ENCODE measurements around the gene PLXND1.

Gene PLXND1

GRCh38 chr3:129621626-129622225 is 15.2 kb upstream of the PLXND1 start:
- no peak for TF ChIP-seq GATA2 (IDR thresholded peaks at IDR 0.05; ENCODE audit: low read depth, low read length)
- no peak for TF ChIP-seq GATA3 (IDR thresholded peaks at IDR 0.05; ENCODE audit: low read depth, low read length)

- TF ChIP-seq GATA2 (IDR thresholded peaks at IDR 0.05; ENCODE audit: low read depth, low read length): no peak
Observed at GRCh38 chr3:129620828-129621559, 14.5 kb upstream of the PLXND1 start.

- TF ChIP-seq GATA2 (IDR thresholded peaks at IDR 0.05; ENCODE audit: low read depth, low read length) (no peak), GATA3 (IDR thresholded peaks at IDR 0.05; ENCODE audit: low read depth, low read length) (no peak)
Observed at GRCh38 chr3:129619726-129620162, 13.3 kb upstream of the PLXND1 start.

GRCh38 chr3:129618901-129619671 is 12.6 kb upstream of the PLXND1 start:
- TF ChIP-seq GATA3 (IDR thresholded peaks at IDR 0.05; ENCODE audit: low read depth, low read length) (no peak), GATA2 (IDR thresholded peaks at IDR 0.05; ENCODE audit: low read depth, low read length) (no peak)

GRCh38 chr3:129618186-129618820 is 11.8 kb upstream of the PLXND1 start:
- TF ChIP-seq GATA3 (IDR thresholded peaks at IDR 0.05; ENCODE audit: low read depth, low read length) (no peak), GATA2 (IDR thresholded peaks at IDR 0.05; ENCODE audit: low read depth, low read length) (no peak)

- TF ChIP-seq GATA2 (IDR thresholded peaks at IDR 0.05; ENCODE audit: low read depth, low read length): no peak
- TF ChIP-seq GATA3 (IDR thresholded peaks at IDR 0.05; ENCODE audit: low read depth, low read length): no peak
Observed at GRCh38 chr3:129617381-129618185, 11.1 kb upstream of the PLXND1 start.

- TF ChIP-seq GATA3 (IDR thresholded peaks at IDR 0.05; ENCODE audit: low read depth, low read length): no peak
- no peak for TF ChIP-seq GATA2 (IDR thresholded peaks at IDR 0.05; ENCODE audit: low read depth, low read length)
Observed at GRCh38 chr3:129616713-129617112, 10.2 kb upstream of the PLXND1 start.

GRCh38 chr3:129616291-129616690 is 9.8 kb upstream of the PLXND1 start:
- TF ChIP-seq GATA2 (IDR thresholded peaks at IDR 0.05; ENCODE audit: low read depth, low read length): no peak
- no peak for TF ChIP-seq GATA3 (IDR thresholded peaks at IDR 0.05; ENCODE audit: low read depth, low read length)

GRCh38 chr3:129615751-129616281 is 9.3 kb upstream of the PLXND1 start:
- no peak for TF ChIP-seq GATA3 (IDR thresholded peaks at IDR 0.05; ENCODE audit: low read depth, low read length)
- no peak for TF ChIP-seq GATA2 (IDR thresholded peaks at IDR 0.05; ENCODE audit: low read depth, low read length)

- TF ChIP-seq GATA2 (IDR thresholded peaks at IDR 0.05; ENCODE audit: low read depth, low read length) (no peak), GATA3 (IDR thresholded peaks at IDR 0.05; ENCODE audit: low read depth, low read length) (no peak)
Observed at GRCh38 chr3:129614927-129615363, 8.5 kb upstream of the PLXND1 start.

- TF ChIP-seq GATA3 (IDR thresholded peaks at IDR 0.05; ENCODE audit: low read depth, low read length) (no peak), GATA2 (IDR thresholded peaks at IDR 0.05; ENCODE audit: low read depth, low read length) (no peak)
Observed at GRCh38 chr3:129614435-129614834, 8.0 kb upstream of the PLXND1 start.

- TF ChIP-seq GATA3 (IDR thresholded peaks at IDR 0.05; ENCODE audit: low read depth, low read length): no peak
- TF ChIP-seq GATA2 (IDR thresholded peaks at IDR 0.05; ENCODE audit: low read depth, low read length): no peak
Observed at GRCh38 chr3:129613367-129613740, 6.9 kb upstream of the PLXND1 start.
